Activated CD8-positive, alpha-beta memory T cell treated with anti-CD3 and anti-CD28 coated beads, Interleukin-2, amount 50 U/mL, for 24 hours (primary cell): Measurements from ENCODE around the gene MBLAC1.
"Not testable (repeated sequence)": the region's sequence is repeated elsewhere in the genome, so short reads cannot be mapped to it uniquely, and the experiment has no call there.

ENCODE experiments used
- DNase-seq: peaks from one replicate; pipeline ENCODE4 v3.0.0-alpha.2; 2020; ENCODE audit errors: extremely low read depth

MBLAC1 gene

GRCh38 chr7:100122568-100122967, 4.2 kb upstream of the MBLAC1 start:
- no peak for DNase-seq

GRCh38 chr7:100124301-100125230, 2.2 kb upstream of the MBLAC1 start:
- DNase-seq: no peak

GRCh38 chr7:100126239-100126930, 382 bp upstream of the MBLAC1 start:
- no peak for DNase-seq

- DNase-seq: no peak
Observed at GRCh38 chr7:100127866-100128636, 1.3 kb downstream of the MBLAC1 start.

GRCh38 chr7:100128637-100128963, 1.8 kb downstream of the MBLAC1 start:
- DNase-seq: no peak

- DNase-seq: not testable (repeated sequence)
Observed at GRCh38 chr7:100130220-100130607, 3.4 kb downstream of the MBLAC1 start.

GRCh38 chr7:100130608-100131453, 4.1 kb downstream of the MBLAC1 start:
- no peak for DNase-seq

GRCh38 chr7:100132126-100132525, 5.4 kb downstream of the MBLAC1 start:
- no peak for DNase-seq

- DNase-seq: no peak
Observed at GRCh38 chr7:100132697-100133151, 6.0 kb downstream of the MBLAC1 start.

GRCh38 chr7:100137851-100138760, 11.3 kb downstream of the MBLAC1 start:
- DNase-seq: no peak

GRCh38 chr7:100141555-100141949, 14.8 kb downstream of the MBLAC1 start:
- no peak for DNase-seq

GRCh38 chr7:100142461-100142860, 15.7 kb downstream of the MBLAC1 start:
- no peak for DNase-seq

- DNase-seq: not testable (repeated sequence)
Observed at GRCh38 chr7:100146350-100146749, 19.6 kb downstream of the MBLAC1 start.

GRCh38 chr7:100147278-100147677, 20.5 kb downstream of the MBLAC1 start:
- DNase-seq: no peak

GRCh38 chr7:100148225-100148558, 21.4 kb downstream of the MBLAC1 start:
- DNase-seq: no peak

GRCh38 chr7:100148559-100149328, 22.0 kb downstream of the MBLAC1 start, which contains the start of gene LAMTOR4:
Gene LAMTOR4, plus strand, starts transcription at chr7:100148918. Its CDS starts 55 bp downstream, at chr7:100148973.
- DNase-seq: peak; percentile 97

- DNase-seq: no peak
Observed at GRCh38 chr7:100152404-100152803, 25.6 kb downstream of the MBLAC1 start.

- no peak for DNase-seq
Observed at GRCh38 chr7:100152937-100153666, 26.3 kb downstream of the MBLAC1 start.
